HG02571 (cell line): ENCODE results near the gene VPS33A.
"Not testable (repeated sequence)": the region's sequence is repeated elsewhere in the genome, so short reads cannot be mapped to it uniquely, and the experiment has no call there.

Source experiments
- ATAC-seq: cut with Tn5 transposase; IDR thresholded peaks from one replicate; pipeline ENCODE4 v1.9.1; 2021; ENCODE audit warnings: mild to moderate bottlenecking, moderate library complexity; ENCODE audit not compliant: unreplicated experiment

The VPS33A gene

GRCh38 chr12:122205053-122205925 is 61.0 kb downstream of the VPS33A start:
- ATAC-seq = no peak

GRCh38 chr12:122204167-122205052 is 61.9 kb downstream of the VPS33A start:
- ATAC-seq = no peak

GRCh38 chr12:122203301-122204166 is 62.8 kb downstream of the VPS33A start, which contains the start of gene B3GNT4:
B3GNT4 (plus strand) TSS chr12:122203709; CDS start chr12:122204619, 910 bp downstream.
- ATAC-seq = no peak

GRCh38 chr12:122202811-122203210 is 63.5 kb downstream of the VPS33A start:
- not testable (repeated sequence) for ATAC-seq

GRCh38 chr12:122202017-122202416 is 64.3 kb downstream of the VPS33A start:
- ATAC-seq = no peak

- no peak for ATAC-seq
These were observed 64.9 kb downstream of the VPS33A start for GRCh38 chr12:122201381-122201780.

GRCh38 chr12:122200541-122201175 is 65.6 kb downstream of the VPS33A start:
- no peak for ATAC-seq

- ATAC-seq = no peak
These were observed 66.6 kb downstream of the VPS33A start for GRCh38 chr12:122199484-122200355.

GRCh38 chr12:122197612-122197966 is 68.7 kb downstream of the VPS33A start:
- ATAC-seq = no peak

GRCh38 chr12:122195405-122195804 is 70.9 kb downstream of the VPS33A start:
- ATAC-seq = no peak

GRCh38 chr12:122194804-122195203 is 71.5 kb downstream of the VPS33A start:
- no peak for ATAC-seq

- no peak for ATAC-seq
These were observed 73.9 kb downstream of the VPS33A start for GRCh38 chr12:122192441-122192840.

- no peak for ATAC-seq
These were observed 75.2 kb downstream of the VPS33A start for GRCh38 chr12:122190842-122191668.

- ATAC-seq = no peak
These were observed 76.4 kb downstream of the VPS33A start for GRCh38 chr12:122189626-122190475.

GRCh38 chr12:122187466-122187865 is 78.8 kb downstream of the VPS33A start:
- no peak for ATAC-seq

- no peak for ATAC-seq
These were observed 80.7 kb downstream of the VPS33A start for GRCh38 chr12:122185494-122186082.

GRCh38 chr12:122185079-122185478 is 81.2 kb downstream of the VPS33A start:
- no peak for ATAC-seq
